ENCODE results near the gene SMCHD1. TPM values are rescaled to one million over a fixed set of nuclear protein-coding genes. Genes with fewer than 3 reads are reported as not detected.

SMCHD1 gene
- total RNA-seq, 1 donor from 2014 or later: 28.3 TPM

GRCh38 chr18:2823202-2823601 lies 167.7 kb downstream of the SMCHD1 start:
- no peaks in the 10 kb centered on the region for H3K36me3 Mint-ChIP-seq (ENCODE audit: low read depth, unreplicated experiment)
- no peak for DNase-seq (ENCODE audit: low spot score)
- no peaks in the 10 kb centered on the region for H3K9me3 Mint-ChIP-seq (ENCODE audit: unreplicated experiment)
- H3K27me3 Mint-ChIP-seq (ENCODE audit: unreplicated experiment): peaks cover 5% of the 10 kb centered on the region
- peaks cover 2% of the 10 kb centered on the region for H3K4me1 Mint-ChIP-seq (ENCODE audit: unreplicated experiment)
- TF ChIP-seq, protein P1, sequence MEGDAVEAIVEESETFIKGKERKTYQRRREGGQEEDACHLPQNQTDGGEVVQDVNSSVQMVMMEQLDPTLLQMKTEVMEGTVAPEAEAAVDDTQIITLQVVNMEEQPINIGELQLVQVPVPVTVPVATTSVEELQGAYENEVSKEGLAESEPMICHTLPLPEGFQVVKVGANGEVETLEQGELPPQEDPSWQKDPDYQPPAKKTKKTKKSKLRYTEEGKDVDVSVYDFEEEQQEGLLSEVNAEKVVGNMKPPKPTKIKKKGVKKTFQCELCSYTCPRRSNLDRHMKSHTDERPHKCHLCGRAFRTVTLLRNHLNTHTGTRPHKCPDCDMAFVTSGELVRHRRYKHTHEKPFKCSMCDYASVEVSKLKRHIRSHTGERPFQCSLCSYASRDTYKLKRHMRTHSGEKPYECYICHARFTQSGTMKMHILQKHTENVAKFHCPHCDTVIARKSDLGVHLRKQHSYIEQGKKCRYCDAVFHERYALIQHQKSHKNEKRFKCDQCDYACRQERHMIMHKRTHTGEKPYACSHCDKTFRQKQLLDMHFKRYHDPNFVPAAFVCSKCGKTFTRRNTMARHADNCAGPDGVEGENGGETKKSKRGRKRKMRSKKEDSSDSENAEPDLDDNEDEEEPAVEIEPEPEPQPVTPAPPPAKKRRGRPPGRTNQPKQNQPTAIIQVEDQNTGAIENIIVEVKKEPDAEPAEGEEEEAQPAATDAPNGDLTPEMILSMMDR (IDR thresholded peaks at IDR 0.05; ENCODE audit: unreplicated experiment): no peak
- H3K4me3 Mint-ChIP-seq (ENCODE audit: unreplicated experiment): no peak overlapping the region
- no peak overlapping the region for H3K27ac Mint-ChIP-seq (ENCODE audit: unreplicated experiment)

- H3K27me3 Mint-ChIP-seq (ENCODE audit: unreplicated experiment): peaks cover 5% of the 10 kb centered on the region
- peaks cover 2% of the 10 kb centered on the region for H3K4me1 Mint-ChIP-seq (ENCODE audit: unreplicated experiment)
- no peak overlapping the region for H3K27ac Mint-ChIP-seq (ENCODE audit: unreplicated experiment)
- no peaks in the 10 kb centered on the region for H3K9me3 Mint-ChIP-seq (ENCODE audit: unreplicated experiment)
- no peak for DNase-seq (ENCODE audit: low spot score)
- H3K36me3 Mint-ChIP-seq (ENCODE audit: low read depth, unreplicated experiment): no peaks in the 10 kb centered on the region
- no peak overlapping the region for H3K4me3 Mint-ChIP-seq (ENCODE audit: unreplicated experiment)
- TF ChIP-seq, protein P1 (IDR thresholded peaks at IDR 0.05; ENCODE audit: unreplicated experiment): no peak
These were observed 168.4 kb downstream of the SMCHD1 start for GRCh38 chr18:2823966-2824365.

GRCh38 chr18:2824865-2825264 lies 169.3 kb downstream of the SMCHD1 start:
- Mint-ChIP-seq H3K4me1 (ENCODE audit: unreplicated experiment) (peaks cover 2% of the 10 kb centered on the region), H3K36me3 (ENCODE audit: low read depth, unreplicated experiment) (no peaks in the 10 kb centered on the region), H3K4me3 (ENCODE audit: unreplicated experiment) (no peak overlapping the region), H3K27ac (ENCODE audit: unreplicated experiment) (no peak overlapping the region), H3K9me3 (ENCODE audit: unreplicated experiment) (no peaks in the 10 kb centered on the region), H3K27me3 (ENCODE audit: unreplicated experiment) (peaks cover 5% of the 10 kb centered on the region)
- DNase-seq (ENCODE audit: low spot score): no peak
- TF ChIP-seq, protein P1 (IDR thresholded peaks at IDR 0.05; ENCODE audit: unreplicated experiment): no peak

DNA sequence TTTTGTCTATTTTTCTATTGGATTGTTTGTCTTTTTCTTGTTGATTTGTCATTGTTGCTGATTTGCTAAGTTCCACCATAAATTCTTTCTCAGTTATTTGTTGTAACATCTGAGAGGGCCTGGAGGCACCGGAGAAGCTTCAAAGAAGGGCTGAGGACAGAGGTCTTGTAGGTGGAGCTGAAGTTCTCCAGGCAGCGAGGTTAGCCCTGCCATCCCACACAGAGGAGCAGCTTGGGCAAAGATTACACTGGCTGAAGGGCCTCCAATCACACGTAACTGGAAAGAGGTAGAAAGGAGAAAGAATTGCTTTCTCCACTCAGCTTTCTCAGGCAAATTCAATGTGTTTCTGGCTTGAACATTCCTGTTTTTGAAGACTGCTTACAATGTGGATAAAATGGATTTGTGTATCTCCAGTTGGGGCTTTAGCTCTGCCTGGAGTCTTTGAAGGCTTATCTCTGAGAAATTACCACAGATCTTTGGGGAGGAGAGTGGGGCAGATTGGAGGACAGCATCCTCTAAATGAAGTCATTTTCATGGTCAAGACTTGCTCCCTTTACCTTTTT lies 170.2 kb downstream of the SMCHD1 start:
- no peak for DNase-seq (ENCODE audit: low spot score)
- Mint-ChIP-seq H3K36me3 (ENCODE audit: low read depth, unreplicated experiment) (no peaks in the 10 kb centered on the region), H3K4me1 (ENCODE audit: unreplicated experiment) (peaks cover 2% of the 10 kb centered on the region), H3K27ac (ENCODE audit: unreplicated experiment) (no peak overlapping the region), H3K9me3 (ENCODE audit: unreplicated experiment) (no peaks in the 10 kb centered on the region), H3K27me3 (ENCODE audit: unreplicated experiment) (peaks cover 5% of the 10 kb centered on the region), H3K4me3 (ENCODE audit: unreplicated experiment) (no peak overlapping the region)
- TF ChIP-seq, protein P1 (IDR thresholded peaks at IDR 0.05; ENCODE audit: unreplicated experiment): no peak

- TF ChIP-seq, protein P1 (IDR thresholded peaks at IDR 0.05; ENCODE audit: unreplicated experiment): no peak
- H3K36me3 Mint-ChIP-seq (ENCODE audit: low read depth, unreplicated experiment): no peaks in the 10 kb centered on the region
- H3K27ac Mint-ChIP-seq (ENCODE audit: unreplicated experiment): no peak overlapping the region
- no peaks in the 10 kb centered on the region for H3K9me3 Mint-ChIP-seq (ENCODE audit: unreplicated experiment)
- H3K27me3 Mint-ChIP-seq (ENCODE audit: unreplicated experiment): peaks cover 3% of the 10 kb centered on the region
- H3K4me3 Mint-ChIP-seq (ENCODE audit: unreplicated experiment): no peak overlapping the region
- H3K4me1 Mint-ChIP-seq (ENCODE audit: unreplicated experiment): no peaks in the 10 kb centered on the region
- no peak for DNase-seq (ENCODE audit: low spot score)
These were observed 171.1 kb downstream of the SMCHD1 start for GRCh38 chr18:2826581-2826980.

Measured in endothelial cell (in vitro differentiated cells).